Subcutaneous abdominal adipose tissue (tissue), 5 donors: ENCODE measurements around the gene TYK2.
A peak's percentile ranks its signal among the peaks of the same experiment; 100 is the strongest.

ENCODE experiments used
- H3K27ac ChIP-seq: one replicate; pipeline ENCODE4 v1.7.0; 2013; ENCODE audit warnings: low read depth, mild to moderate bottlenecking, inconsistent platforms, low read length, moderate library complexity
- H3K27me3 ChIP-seq, 5 donors: one replicate each; pipeline ENCODE4 v1.7.0; 2013; ENCODE audit warnings: low read length in 5 of 5, inconsistent platforms in 1 of 5; ENCODE audit not compliant: control insufficient read depth in 5 of 5, insufficient read depth in 4 of 5
- H3K36me3 ChIP-seq, 5 donors: one replicate each; pipeline ENCODE4 v1.7.0; 2013; ENCODE audit warnings: low read length in 5 of 5; ENCODE audit not compliant: control insufficient read depth in 5 of 5, insufficient read depth in 5 of 5
- H3K4me1 ChIP-seq, 5 donors: one replicate each; pipeline ENCODE4 v1.7.0; 2013; ENCODE audit warnings: low read length in 5 of 5, mild to moderate bottlenecking in 3 of 5, moderate library complexity in 1 of 5; ENCODE audit not compliant: control insufficient read depth in 5 of 5, insufficient read depth in 5 of 5
- H3K4me3 ChIP-seq, 5 donors: one replicate each; pipeline ENCODE4 v1.7.0; 2013; ENCODE audit warnings: low read length in 5 of 5, low read depth in 1 of 5
- H3K9ac ChIP-seq, 5 donors: one replicate each; pipeline ENCODE4 v1.7.0; 2013; ENCODE audit warnings: low read length in 5 of 5, mild to moderate bottlenecking in 4 of 5, moderate library complexity in 3 of 5
- H3K9me3 ChIP-seq, 5 donors: one replicate each; pipeline ENCODE4 v1.7.0; 2013; ENCODE audit warnings: low read length in 5 of 5; ENCODE audit not compliant: control insufficient read depth in 5 of 5
- donor health status: healthy.
- donor health status: healthy.
- donor health status: healthy.
- donor health status: healthy.
- donor health status: healthy.

TYK2 gene

DNA sequence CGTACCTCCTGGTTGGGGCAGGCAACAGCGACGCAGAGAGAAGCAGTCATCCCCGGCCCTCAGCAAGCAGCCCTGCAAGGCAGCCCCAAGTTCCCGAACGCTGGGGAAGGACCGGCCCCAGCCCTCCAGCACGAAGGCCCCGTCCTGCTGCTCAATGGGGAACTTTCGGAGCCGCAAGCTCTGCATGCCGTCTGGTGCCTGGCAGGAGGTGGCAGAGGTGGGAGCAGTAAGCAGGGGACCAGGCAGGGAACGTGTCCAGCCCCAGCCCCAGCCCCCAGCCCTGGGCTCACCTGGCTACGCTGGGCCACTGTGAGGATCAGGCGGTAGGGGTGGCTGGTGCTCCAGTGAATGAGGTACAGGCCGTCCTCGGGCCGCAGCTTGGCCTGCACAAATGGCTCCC, 18.1 kb downstream of the TYK2 start:
- Histone ChIP-seq H3K9ac (no peak overlapping the region), H3K27ac (no peak overlapping the region), H3K27me3 (no peaks in the 10 kb centered on the region), H3K9me3 (no peaks in the 10 kb centered on the region), H3K36me3 (peaks cover 0 to 95% (median 82%) of the 10 kb centered on the region in 5 donors), H3K4me1 (no peaks in the 10 kb centered on the region), H3K4me3 (no peak overlapping the region)

DNA sequence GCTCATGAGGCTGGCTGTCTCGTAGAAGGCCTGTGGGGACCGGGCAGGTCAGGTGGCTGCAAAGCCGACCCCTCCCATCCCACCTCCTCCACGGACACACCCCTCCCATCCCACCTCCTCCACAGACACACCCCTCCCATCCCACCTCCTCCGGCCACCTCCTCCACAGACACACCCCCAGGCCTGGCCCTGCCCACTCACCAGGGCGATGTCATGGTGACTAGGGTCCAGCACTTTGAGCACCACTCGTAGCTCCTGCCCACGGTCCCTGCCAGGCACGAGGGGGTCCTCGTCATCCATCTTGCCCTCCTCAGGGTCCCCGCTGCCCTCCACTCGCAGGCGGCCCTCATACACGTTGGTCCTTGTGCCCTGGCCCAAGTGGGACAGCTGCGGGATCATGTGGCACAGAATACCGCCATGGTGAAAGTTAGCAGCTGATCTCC, 18.8 kb downstream of the TYK2 start:
- Histone ChIP-seq H3K36me3 (peaks cover 0 to 95% (median 81%) of the 10 kb centered on the region in 5 donors), H3K9me3 (no peaks in the 10 kb centered on the region), H3K27ac (no peak overlapping the region), H3K4me3 (no peak overlapping the region), H3K27me3 (no peaks in the 10 kb centered on the region), H3K9ac (no peak overlapping the region), H3K4me1 (no peaks in the 10 kb centered on the region)

DNA sequence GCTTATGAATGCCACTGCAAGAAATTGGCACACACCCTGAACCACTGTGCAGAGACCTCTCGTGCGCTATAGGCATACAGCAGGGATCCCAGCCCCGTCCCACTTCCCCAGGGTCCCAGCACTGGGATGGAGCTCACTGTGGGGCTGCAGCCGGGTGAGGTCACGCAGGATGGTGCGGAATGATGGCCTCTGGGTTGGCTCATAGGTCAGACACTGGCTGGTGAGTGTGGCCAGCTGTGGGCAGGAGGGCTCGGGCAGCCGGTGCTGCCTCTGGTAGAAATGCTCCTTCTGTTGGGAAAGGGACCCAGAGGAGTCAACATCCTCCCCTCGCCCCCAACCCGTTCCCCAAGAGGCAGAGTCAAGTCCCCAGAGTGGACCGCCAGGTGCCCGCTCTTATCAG, 23.9 kb downstream of the TYK2 start:
- Histone ChIP-seq H3K9me3 (no peaks in the 10 kb centered on the region), H3K36me3 (peaks cover 0 to 84% (median 53%) of the 10 kb centered on the region in 5 donors), H3K9ac (no peak overlapping the region), H3K27ac (no peak overlapping the region), H3K27me3 (no peaks in the 10 kb centered on the region), H3K4me3 (no peak overlapping the region), H3K4me1 (peaks cover 0 to 16% (median 13%) of the 10 kb centered on the region in 5 donors)

DNA sequence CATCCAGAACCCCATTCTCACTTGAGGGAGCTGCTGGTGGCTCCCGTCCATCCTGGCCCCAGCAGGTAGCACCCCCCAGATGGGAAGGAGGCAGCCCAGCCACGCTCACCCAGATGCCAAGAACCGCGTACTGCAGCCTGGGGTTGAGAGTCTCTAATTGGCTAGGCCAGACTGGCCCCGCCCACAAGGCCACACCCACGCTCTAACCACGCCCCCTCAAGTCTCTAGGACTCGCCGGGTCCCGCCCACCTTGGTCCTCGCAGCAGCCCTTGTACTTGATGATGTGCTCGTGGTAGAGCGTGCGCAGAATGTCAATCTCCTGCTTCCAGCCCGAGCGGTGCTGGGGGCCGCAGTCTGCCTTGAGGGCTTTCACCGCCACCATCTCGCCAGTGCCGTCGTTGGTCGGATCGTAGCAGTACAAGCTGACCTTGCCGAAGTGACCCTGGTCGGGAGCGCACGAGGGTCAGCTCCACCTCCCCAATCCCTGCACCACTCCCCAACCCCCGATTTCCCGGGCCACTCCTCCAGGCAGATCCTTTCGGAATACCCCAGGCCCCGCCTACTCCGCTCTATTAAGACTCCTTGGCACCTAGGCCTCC, 26.5 kb downstream of the TYK2 start:
- Histone ChIP-seq H3K9me3 (no peaks in the 10 kb centered on the region), H3K27ac (no peak overlapping the region), H3K9ac (no peak overlapping the region), H3K4me1 (peaks cover 0 to 16% (median 13%) of the 10 kb centered on the region in 5 donors), H3K27me3 (no peaks in the 10 kb centered on the region), H3K4me3 (peak overlapping the region in 2 of 5 donors; percentile 36 to 52), H3K36me3 (peaks cover 0 to 79% (median 49%) of the 10 kb centered on the region in 5 donors)

DNA sequence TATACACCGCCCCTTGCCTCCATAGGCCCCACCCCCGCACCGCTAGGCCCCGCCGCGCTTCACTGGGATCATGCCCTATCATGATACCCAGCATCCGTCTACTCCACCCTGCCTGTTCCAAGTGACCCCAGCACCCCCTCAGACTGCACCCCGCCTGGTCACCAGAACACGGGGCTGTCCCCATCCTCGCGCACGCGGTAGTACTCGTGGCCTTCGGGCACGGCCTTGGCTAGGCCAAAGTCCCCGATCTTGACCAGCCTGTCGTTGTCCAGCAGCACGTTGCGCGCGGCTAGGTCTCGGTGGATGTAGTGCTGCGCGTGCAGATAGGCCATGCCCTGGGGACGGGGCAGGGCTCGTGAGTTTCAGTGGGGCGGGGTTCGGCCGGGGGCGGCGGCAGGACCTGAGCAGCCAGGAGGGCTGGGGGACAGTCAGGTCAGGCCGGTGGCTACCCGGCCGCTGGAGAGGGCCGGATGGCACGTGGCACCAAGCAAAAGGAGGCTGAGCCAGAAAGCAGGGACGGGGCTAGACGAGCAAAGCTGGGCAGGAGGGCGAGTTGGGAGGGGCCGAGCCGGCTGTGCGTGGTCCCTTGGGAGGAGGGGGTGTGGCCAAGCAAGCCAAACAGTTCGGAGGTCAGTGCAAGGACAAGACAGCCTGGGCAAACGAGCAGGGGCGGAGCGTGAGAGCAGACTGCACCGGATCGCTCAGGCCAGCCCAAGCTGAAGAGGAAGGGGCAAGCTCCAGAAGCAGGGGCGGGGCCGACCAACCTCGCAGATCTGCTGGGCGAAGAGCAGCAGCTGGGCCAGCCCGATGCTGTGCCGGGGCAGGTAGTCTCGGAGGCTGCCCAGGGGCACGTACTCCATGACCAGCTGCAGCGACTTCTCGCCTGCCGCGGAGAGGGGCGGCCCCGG, 27.4 kb downstream of the TYK2 start:
- Histone ChIP-seq H3K27ac (peak overlapping the region; percentile 35), H3K9ac (peak overlapping the region in 1 of 5 donors; percentile 41), H3K4me3 (peak overlapping the region in 4 of 5 donors; percentile 35 to 52 (median 36)), H3K36me3 (peaks cover 0 to 71% (median 44%) of the 10 kb centered on the region in 5 donors), H3K27me3 (no peaks in the 10 kb centered on the region), H3K4me1 (peaks cover 0 to 16% (median 13%) of the 10 kb centered on the region in 5 donors), H3K9me3 (no peaks in the 10 kb centered on the region)

DNA sequence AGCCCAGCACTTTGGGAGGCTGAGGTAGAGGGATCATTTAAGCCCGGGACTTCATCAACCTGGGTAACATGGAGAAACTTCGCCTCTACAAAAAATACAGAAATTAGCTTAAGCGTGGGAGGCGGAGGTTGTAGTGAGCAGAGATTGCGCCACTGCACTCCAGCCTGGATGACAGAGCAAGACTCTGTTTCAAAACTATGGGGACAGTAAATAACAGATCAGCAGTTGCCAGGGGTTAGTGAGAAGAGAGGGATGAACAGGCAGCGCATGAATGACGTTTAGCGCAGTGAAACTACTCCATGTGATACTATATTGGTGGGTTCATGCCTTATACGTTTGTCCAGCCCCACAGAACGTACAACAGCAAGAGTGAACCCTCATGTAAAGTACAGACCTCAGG, 33.9 kb downstream of the TYK2 start:
- Histone ChIP-seq H3K4me1 (peaks cover 0 to 10% (median 8%) of the 10 kb centered on the region in 5 donors), H3K9ac (no peak overlapping the region), H3K4me3 (peak overlapping the region in 1 of 5 donors; percentile 13), H3K36me3 (peaks cover 0 to 18% (median 10%) of the 10 kb centered on the region in 5 donors), H3K27me3 (no peaks in the 10 kb centered on the region), H3K27ac (no peak overlapping the region), H3K9me3 (no peaks in the 10 kb centered on the region)

DNA sequence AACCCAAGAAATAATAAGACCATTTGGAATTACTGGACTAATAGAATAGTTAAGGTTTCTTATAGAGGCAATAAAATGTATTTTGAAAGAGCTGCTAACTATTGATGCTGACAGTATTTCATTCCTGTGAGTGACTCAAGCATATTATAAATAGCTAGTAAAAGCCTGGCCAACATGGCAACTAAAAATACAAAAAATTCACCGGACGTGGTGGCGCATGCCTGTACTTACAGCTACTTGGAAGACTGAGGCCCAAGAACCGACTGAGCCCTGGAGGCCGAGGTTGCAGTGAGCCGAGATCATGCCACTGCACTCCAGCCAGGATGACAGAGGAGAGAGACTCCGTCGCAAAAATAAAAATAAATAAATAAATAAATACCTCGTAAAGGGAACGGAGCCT, 35.6 kb downstream of the TYK2 start:
- H3K4me3 ChIP-seq = no peak overlapping the region

DNA sequence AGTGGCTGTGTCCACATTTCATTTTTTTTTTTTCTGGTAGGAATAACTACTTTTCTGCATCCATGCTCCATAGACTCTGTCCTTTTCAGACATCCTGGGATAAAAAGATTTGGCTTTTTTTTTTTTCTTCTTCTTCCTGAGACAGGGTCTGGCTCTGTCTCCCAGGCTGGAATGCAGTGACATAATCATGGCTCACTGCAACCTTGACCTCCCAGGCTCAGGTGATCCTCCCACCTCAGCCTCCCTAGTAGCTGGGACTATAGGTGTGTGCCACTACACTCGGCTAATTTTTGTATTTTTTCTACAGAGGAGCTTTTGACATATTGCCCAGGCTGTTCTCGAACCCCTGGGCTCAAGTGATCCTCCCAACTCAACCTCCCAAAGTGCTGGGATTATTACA, 36.9 kb downstream of the TYK2 start:
- Histone ChIP-seq H3K4me3 (no peak overlapping the region), H3K9ac (no peak overlapping the region), H3K9me3 (no peaks in the 10 kb centered on the region), H3K36me3 (no peaks in the 10 kb centered on the region), H3K4me1 (peaks cover 0 to 16% (median 8%) of the 10 kb centered on the region in 5 donors), H3K27me3 (no peaks in the 10 kb centered on the region), H3K27ac (no peak overlapping the region)

More for the DNA sequence above, 35.6 kb downstream of the TYK2 start:
- H3K27ac ChIP-seq = no peak overlapping the region
- peaks cover 0 to 11% (median 8%) of the 10 kb centered on the region in 5 donors for H3K4me1 ChIP-seq
- H3K9me3 ChIP-seq = no peaks in the 10 kb centered on the region
- H3K36me3 ChIP-seq = peaks cover 0 to 2% (median 0%) of the 10 kb centered on the region in 5 donors
- H3K27me3 ChIP-seq = no peaks in the 10 kb centered on the region
- H3K9ac ChIP-seq = no peak overlapping the region

DNA sequence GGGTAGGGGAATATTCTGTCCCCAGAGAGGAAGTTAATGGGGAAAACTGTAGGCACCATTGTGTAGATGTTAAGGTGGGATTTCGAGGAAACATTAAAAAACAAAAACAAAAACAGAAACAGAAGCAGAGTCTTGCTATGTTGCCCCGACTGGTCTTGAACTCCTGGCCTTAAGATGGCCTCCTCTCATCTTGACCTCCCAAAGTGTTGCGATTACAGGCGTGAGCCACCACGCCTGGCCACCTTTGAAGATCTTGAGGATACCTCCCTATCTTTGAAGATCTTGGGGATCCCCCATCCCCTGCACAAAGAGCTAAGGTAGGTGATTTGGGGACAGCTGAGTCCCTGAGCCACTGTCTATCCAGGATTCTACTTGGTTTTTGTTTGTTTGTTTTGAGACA, 40.4 kb downstream of the TYK2 start:
- Histone ChIP-seq H3K27ac (no peak overlapping the region), H3K4me1 (peaks cover 0 to 18% (median 10%) of the 10 kb centered on the region in 5 donors), H3K9ac (no peak overlapping the region), H3K4me3 (no peak overlapping the region), H3K9me3 (no peaks in the 10 kb centered on the region), H3K36me3 (no peaks in the 10 kb centered on the region), H3K27me3 (no peaks in the 10 kb centered on the region)
